WTC11 (cell line): ENCODE results near the gene KLRD1. TPM values are rescaled to one million over a fixed set of nuclear protein-coding genes. Genes with fewer than 3 reads are reported as not detected.

Source experiments
- ATAC-seq: fragments of 200-7000 bp; cut with Tn5 transposase; 2 replicates; pipeline ENCODE4 v1.10.0; 2021; ENCODE audit warnings: mild to moderate bottlenecking, moderate library complexity
- CTCF ChIA-PET: fragments of 300-600 bp; sonication (Branson Sonifier 250); formaldehyde crosslinking; loops from one replicate; lab custom pipeline; 2021; ENCODE audit warnings: antibody characterized with exemption; lab: Charles Lee
- POLR2A ChIA-PET: fragments of 350-600 bp; sonication (Branson Sonifier 250); formaldehyde crosslinking; loops from one replicate; lab custom pipeline; 2021; ENCODE audit warnings: antibody characterized with exemption; lab: Charles Lee
- DNase-seq: peaks from one replicate; pipeline ENCODE4 v3.0.0; 2021; ENCODE audit warnings: low spot score
- H3K27ac Mint-ChIP-seq: 2 replicates; pipeline ENCODE4 v1.8.0; 2021; ENCODE audit warnings: mixed read lengths
- H3K27me3 Mint-ChIP-seq: 2 replicates; pipeline ENCODE4 v1.8.0; 2021; ENCODE audit warnings: low read depth, mild to moderate bottlenecking, moderate library complexity, mixed read lengths
- H3K36me3 Mint-ChIP-seq: 2 replicates; pipeline ENCODE4 v1.8.0; 2021; ENCODE audit warnings: mixed read lengths
- H3K4me1 Mint-ChIP-seq: 2 replicates; pipeline ENCODE4 v1.8.0; 2022; ENCODE audit warnings: mixed read lengths
- H3K4me3 Mint-ChIP-seq: 2 replicates; pipeline ENCODE4 v1.8.0; 2021; ENCODE audit warnings: mild to moderate bottlenecking, moderate library complexity, mixed read lengths
- H3K9me3 Mint-ChIP-seq: 2 replicates; pipeline ENCODE4 v1.8.0; 2021; ENCODE audit warnings: mixed read lengths
- ATF3 ChIP-seq: sonication (generic); formaldehyde crosslinking; conservative IDR thresholded peaks from 2 replicates; pipeline ENCODE4 v1.8.1; 2022; ENCODE audit warnings: mild to moderate bottlenecking, missing genetic modification reagents
- E2F4 ChIP-seq: sonication (generic); formaldehyde crosslinking; IDR thresholded peaks from 2 replicates; pipeline ENCODE4 v1.8.1; 2022; ENCODE audit warnings: low read depth, mild to moderate bottlenecking, moderate library complexity, missing genetic modification reagents, borderline replicate concordance
- ETV6 ChIP-seq: sonication (generic); formaldehyde crosslinking; IDR thresholded peaks from 2 replicates; pipeline ENCODE4 v1.8.1; 2022; ENCODE audit warnings: mild to moderate bottlenecking, missing genetic modification reagents
- GABPB1 ChIP-seq: sonication (generic); formaldehyde crosslinking; IDR thresholded peaks from 2 replicates; pipeline ENCODE4 v1.8.1; 2023; ENCODE audit warnings: mild to moderate bottlenecking, missing genetic modification reagents
- HMGXB4 ChIP-seq: sonication (generic); formaldehyde crosslinking; IDR thresholded peaks from 2 replicates; pipeline ENCODE4 v1.8.1; 2023; ENCODE audit warnings: mild to moderate bottlenecking, moderate library complexity, missing genetic modification reagents
- IRF2 ChIP-seq: sonication (generic); formaldehyde crosslinking; IDR thresholded peaks from 2 replicates; pipeline ENCODE4 v1.8.0; 2022; ENCODE audit warnings: low read depth, missing genetic modification reagents, borderline replicate concordance
- JUN ChIP-seq: sonication (generic); formaldehyde crosslinking; IDR thresholded peaks from 2 replicates; pipeline ENCODE4 v1.8.0; 2023; ENCODE audit warnings: mild to moderate bottlenecking, missing genetic modification reagents
- KAT7 ChIP-seq: sonication (generic); formaldehyde crosslinking; IDR thresholded peaks from 2 replicates; pipeline ENCODE4 v1.8.1; 2023; ENCODE audit warnings: missing genetic modification reagents, mild to moderate bottlenecking, borderline replicate concordance
- MAX ChIP-seq: sonication (generic); formaldehyde crosslinking; IDR thresholded peaks from 2 replicates; pipeline ENCODE4 v1.8.0; 2022; ENCODE audit warnings: mild to moderate bottlenecking, missing genetic modification reagents
- NFATC4 ChIP-seq: fragments of 250-450 bp; sonication (Bioruptor Pico); IDR thresholded peaks from 2 replicates; pipeline ENCODE4 v1.9.0; 2021; ENCODE audit warnings: mild to moderate bottlenecking
- NFE2L1 ChIP-seq: sonication (generic); formaldehyde crosslinking; IDR thresholded peaks from 2 replicates; pipeline ENCODE4 v1.8.1; 2023; ENCODE audit warnings: missing genetic modification reagents
- NFYB ChIP-seq: sonication (generic); formaldehyde crosslinking; conservative IDR thresholded peaks from 2 replicates; pipeline ENCODE4 v1.8.0; 2022; ENCODE audit warnings: low read depth, missing genetic modification reagents
- OVOL2 ChIP-seq: fragments of 250-450 bp; sonication (Bioruptor Pico); IDR thresholded peaks from 2 replicates; pipeline ENCODE4 v1.9.0; 2021; ENCODE audit warnings: mild to moderate bottlenecking, borderline replicate concordance
- PRDM15 ChIP-seq: sonication (generic); formaldehyde crosslinking; IDR thresholded peaks from 2 replicates; pipeline ENCODE4 v1.8.0; 2022; ENCODE audit warnings: missing genetic modification reagents
- TCF7 ChIP-seq: sonication (generic); formaldehyde crosslinking; IDR thresholded peaks from 2 replicates; pipeline ENCODE4 v1.8.0; 2022; ENCODE audit warnings: mild to moderate bottlenecking, low read depth, missing genetic modification reagents, moderate library complexity
- ZBTB21 ChIP-seq: sonication (generic); formaldehyde crosslinking; IDR thresholded peaks from 2 replicates; pipeline ENCODE4 v1.8.1; 2023; ENCODE audit warnings: mild to moderate bottlenecking, missing genetic modification reagents, borderline replicate concordance
- ZNF317 ChIP-seq: sonication (generic); formaldehyde crosslinking; IDR thresholded peaks from 2 replicates; pipeline ENCODE4 v1.8.1; 2023; ENCODE audit warnings: low read depth, mild to moderate bottlenecking, moderate library complexity, missing genetic modification reagents, borderline replicate concordance
- ZNF416 ChIP-seq: fragments of 250-450 bp; sonication (Bioruptor Pico); IDR thresholded peaks from 2 replicates; pipeline ENCODE4 v1.9.0; 2021; ENCODE audit warnings: mild to moderate bottlenecking, inconsistent platforms
- ZNF671 ChIP-seq: fragments of 250-450 bp; sonication (Bioruptor Pico); IDR thresholded peaks from 2 replicates; pipeline ENCODE4 v1.8.0; 2021; ENCODE audit warnings: mild to moderate bottlenecking
- total RNA-seq: library from RNA; stranded (reverse); gene quantifications from 3 replicates; pipeline ENCODE4 v1.2.3, GENCODE V29; 2021
- TF ChIP-seq, protein P1 (sequence below): sonication (generic); formaldehyde crosslinking; IDR thresholded peaks from 2 replicates; pipeline ENCODE4 v1.8.1; 2023; ENCODE audit warnings: mild to moderate bottlenecking, missing genetic modification reagents, borderline replicate concordance
- TF ChIP-seq, protein P2 (sequence below): sonication (generic); formaldehyde crosslinking; conservative IDR thresholded peaks from 2 replicates; pipeline ENCODE4 v1.8.1; 2023; ENCODE audit warnings: mild to moderate bottlenecking, low read depth, missing genetic modification reagents, moderate library complexity

Gene KLRD1
- total RNA-seq, 1 experiment from 2014 or later = 0.55 TPM

DNA sequence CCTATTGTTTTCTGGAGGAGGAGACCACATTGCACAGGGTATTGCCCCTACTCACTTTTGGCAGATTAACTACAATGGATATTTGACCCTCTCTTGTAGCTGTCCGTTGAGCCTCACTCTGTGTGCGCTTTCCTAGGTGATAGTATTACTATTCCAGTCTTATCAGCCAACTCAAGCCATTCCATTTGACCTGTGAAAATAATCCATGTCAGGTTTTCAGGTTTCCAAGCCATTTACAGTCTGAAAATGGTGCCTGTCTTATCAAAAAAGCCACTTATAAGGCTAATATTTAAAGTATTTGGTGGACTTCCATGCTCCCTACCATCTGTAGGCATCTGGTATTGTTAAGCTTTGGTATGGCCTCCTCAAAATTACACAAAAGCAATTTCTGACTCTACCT lies 29.6 kb upstream of the KLRD1 start:
- no peak for DNase-seq
- CTCF ChIA-PET = no interaction called here
- H3K27ac Mint-ChIP-seq = no peak overlapping the region
- H3K36me3 Mint-ChIP-seq = no peaks in the 10 kb centered on the region
- H3K9me3 Mint-ChIP-seq = peaks cover 10% of the 10 kb centered on the region; the same call in 1 of the 2 replicates
- no peaks in the 10 kb centered on the region for H3K4me1 Mint-ChIP-seq
- no peak overlapping the region for H3K4me3 Mint-ChIP-seq
- POLR2A ChIA-PET = no interaction called here
- ATAC-seq = no peak
- no peaks in the 10 kb centered on the region for H3K27me3 Mint-ChIP-seq
- peak; percentile 75 for TF ChIP-seq PRDM15 (CRISPR knock-in tag)
- no peak for TF ChIP-seq HMGXB4 (CRISPR knock-in tag)

- Mint-ChIP-seq H3K27me3 (no peaks in the 10 kb centered on the region), H3K9me3 (peaks cover 6% of the 10 kb centered on the region; the same call in 1 of the 2 replicates), H3K27ac (no peak overlapping the region), H3K36me3 (no peaks in the 10 kb centered on the region), H3K4me3 (no peak overlapping the region), H3K4me1 (no peaks in the 10 kb centered on the region)
- ChIA-PET POLR2A (no interaction called here), CTCF (no interaction called here)
- ATAC-seq (no peak), DNase-seq (no peak)
- TF ChIP-seq KAT7 (CRISPR knock-in tag) (no peak), ATF3 (CRISPR knock-in tag) (no peak), ZNF671 (CRISPR knock-in tag) (no peak), IRF2 (CRISPR knock-in tag) (no peak), JUN (CRISPR knock-in tag) (no peak), ZNF317 (CRISPR knock-in tag) (no peak), NFE2L1 (CRISPR knock-in tag) (no peak), NFYB (CRISPR knock-in tag) (no peak), ZBTB21 (CRISPR knock-in tag) (no peak), GABPB1 (CRISPR knock-in tag) (no peak), OVOL2 (no peak), MAX (CRISPR knock-in tag) (no peak), ZNF416 (no peak), NFATC4 (no peak), TCF7 (no peak), ETV6 (CRISPR knock-in tag) (no peak), E2F4 (no peak)
- TF ChIP-seq, protein P1, sequence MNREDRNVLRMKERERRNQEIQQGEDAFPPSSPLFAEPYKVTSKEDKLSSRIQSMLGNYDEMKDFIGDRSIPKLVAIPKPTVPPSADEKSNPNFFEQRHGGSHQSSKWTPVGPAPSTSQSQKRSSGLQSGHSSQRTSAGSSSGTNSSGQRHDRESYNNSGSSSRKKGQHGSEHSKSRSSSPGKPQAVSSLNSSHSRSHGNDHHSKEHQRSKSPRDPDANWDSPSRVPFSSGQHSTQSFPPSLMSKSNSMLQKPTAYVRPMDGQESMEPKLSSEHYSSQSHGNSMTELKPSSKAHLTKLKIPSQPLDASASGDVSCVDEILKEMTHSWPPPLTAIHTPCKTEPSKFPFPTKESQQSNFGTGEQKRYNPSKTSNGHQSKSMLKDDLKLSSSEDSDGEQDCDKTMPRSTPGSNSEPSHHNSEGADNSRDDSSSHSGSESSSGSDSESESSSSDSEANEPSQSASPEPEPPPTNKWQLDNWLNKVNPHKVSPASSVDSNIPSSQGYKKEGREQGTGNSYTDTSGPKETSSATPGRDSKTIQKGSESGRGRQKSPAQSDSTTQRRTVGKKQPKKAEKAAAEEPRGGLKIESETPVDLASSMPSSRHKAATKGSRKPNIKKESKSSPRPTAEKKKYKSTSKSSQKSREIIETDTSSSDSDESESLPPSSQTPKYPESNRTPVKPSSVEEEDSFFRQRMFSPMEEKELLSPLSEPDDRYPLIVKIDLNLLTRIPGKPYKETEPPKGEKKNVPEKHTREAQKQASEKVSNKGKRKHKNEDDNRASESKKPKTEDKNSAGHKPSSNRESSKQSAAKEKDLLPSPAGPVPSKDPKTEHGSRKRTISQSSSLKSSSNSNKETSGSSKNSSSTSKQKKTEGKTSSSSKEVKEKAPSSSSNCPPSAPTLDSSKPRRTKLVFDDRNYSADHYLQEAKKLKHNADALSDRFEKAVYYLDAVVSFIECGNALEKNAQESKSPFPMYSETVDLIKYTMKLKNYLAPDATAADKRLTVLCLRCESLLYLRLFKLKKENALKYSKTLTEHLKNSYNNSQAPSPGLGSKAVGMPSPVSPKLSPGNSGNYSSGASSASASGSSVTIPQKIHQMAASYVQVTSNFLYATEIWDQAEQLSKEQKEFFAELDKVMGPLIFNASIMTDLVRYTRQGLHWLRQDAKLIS (CRISPR knock-in tag) = no peak
- TF ChIP-seq, protein P2, sequence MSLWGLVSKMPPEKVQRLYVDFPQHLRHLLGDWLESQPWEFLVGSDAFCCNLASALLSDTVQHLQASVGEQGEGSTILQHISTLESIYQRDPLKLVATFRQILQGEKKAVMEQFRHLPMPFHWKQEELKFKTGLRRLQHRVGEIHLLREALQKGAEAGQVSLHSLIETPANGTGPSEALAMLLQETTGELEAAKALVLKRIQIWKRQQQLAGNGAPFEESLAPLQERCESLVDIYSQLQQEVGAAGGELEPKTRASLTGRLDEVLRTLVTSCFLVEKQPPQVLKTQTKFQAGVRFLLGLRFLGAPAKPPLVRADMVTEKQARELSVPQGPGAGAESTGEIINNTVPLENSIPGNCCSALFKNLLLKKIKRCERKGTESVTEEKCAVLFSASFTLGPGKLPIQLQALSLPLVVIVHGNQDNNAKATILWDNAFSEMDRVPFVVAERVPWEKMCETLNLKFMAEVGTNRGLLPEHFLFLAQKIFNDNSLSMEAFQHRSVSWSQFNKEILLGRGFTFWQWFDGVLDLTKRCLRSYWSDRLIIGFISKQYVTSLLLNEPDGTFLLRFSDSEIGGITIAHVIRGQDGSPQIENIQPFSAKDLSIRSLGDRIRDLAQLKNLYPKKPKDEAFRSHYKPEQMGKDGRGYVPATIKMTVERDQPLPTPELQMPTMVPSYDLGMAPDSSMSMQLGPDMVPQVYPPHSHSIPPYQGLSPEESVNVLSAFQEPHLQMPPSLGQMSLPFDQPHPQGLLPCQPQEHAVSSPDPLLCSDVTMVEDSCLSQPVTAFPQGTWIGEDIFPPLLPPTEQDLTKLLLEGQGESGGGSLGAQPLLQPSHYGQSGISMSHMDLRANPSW (CRISPR knock-in tag) = no peak
These were observed 27.7 kb upstream of the KLRD1 start for GRCh38 chr12:10279937-10280336.
